ENCODE data around the gene CELF4. TPM values are rescaled to one million over a fixed set of nuclear protein-coding genes. Genes with fewer than 3 reads are reported as not detected.

Gene CELF4
- total RNA-seq, 6 donors from 2014 or later: 0.15 to 1.4 (median 0.81) TPM; not detected in 1

GRCh38 chr18:37550118-37550875 is 15.3 kb downstream of the CELF4 start:
- H3K4me3 ChIP-seq: no peak overlapping the region
- no peaks in the 10 kb centered on the region for H3K27me3 ChIP-seq
- no peak for TF ChIP-seq CTCF (IDR thresholded peaks at IDR 0.05)
- no peak for TF ChIP-seq POLR2A (IDR thresholded peaks at IDR 0.05)
- TF ChIP-seq EP300 (IDR thresholded peaks at IDR 0.05): no peak
- no peak for TF ChIP-seq POLR2AphosphoS5 (IDR thresholded peaks at IDR 0.05)
- no peak overlapping the region for H3K27ac ChIP-seq
- H3K4me1 ChIP-seq: no peaks in the 10 kb centered on the region
- ATAC-seq (ENCODE audit: low FRiP score in 2 of 2): no peak
- WGBS, 2 donors: 78 to 88% methylated on average over 4 to 8 of the region's 10 CpGs
- no peak for DNase-seq
- no peaks in the 10 kb centered on the region for H3K36me3 ChIP-seq
- no peaks in the 10 kb centered on the region for H3K9me3 ChIP-seq

- Histone ChIP-seq H3K27ac (no peak overlapping the region), H3K36me3 (no peaks in the 10 kb centered on the region), H3K4me3 (no peak overlapping the region), H3K4me1 (no peaks in the 10 kb centered on the region), H3K9me3 (no peaks in the 10 kb centered on the region), H3K27me3 (no peaks in the 10 kb centered on the region)
- no peak for DNase-seq
- WGBS, 2 donors: 73 to 84% methylated on average over 5 to 12 of the region's 12 CpGs
- no peak for ATAC-seq (ENCODE audit: low FRiP score in 2 of 2)
- TF ChIP-seq EP300 (IDR thresholded peaks at IDR 0.05): no peak
- TF ChIP-seq CTCF (IDR thresholded peaks at IDR 0.05): no peak
- TF ChIP-seq POLR2AphosphoS5 (IDR thresholded peaks at IDR 0.05): no peak
- no peak for TF ChIP-seq POLR2A (IDR thresholded peaks at IDR 0.05)
These were observed 16.8 kb downstream of the CELF4 start for GRCh38 chr18:37548679-37549289.

GRCh38 chr18:37547196-37547827 is 18.3 kb downstream of the CELF4 start:
- Histone ChIP-seq H3K4me3 (no peak overlapping the region), H3K27ac (no peak overlapping the region), H3K9me3 (no peaks in the 10 kb centered on the region), H3K4me1 (no peaks in the 10 kb centered on the region), H3K36me3 (no peaks in the 10 kb centered on the region), H3K27me3 (no peaks in the 10 kb centered on the region)
- TF ChIP-seq CTCF (IDR thresholded peaks at IDR 0.05) (no peak), EP300 (IDR thresholded peaks at IDR 0.05) (no peak), POLR2A (IDR thresholded peaks at IDR 0.05) (no peak), POLR2AphosphoS5 (IDR thresholded peaks at IDR 0.05) (no peak)
- DNase-seq (no peak), ATAC-seq (ENCODE audit: low FRiP score in 2 of 2) (no peak)
- 68 to 71% methylated on average over 4 of the region's 4 CpGs for WGBS, 2 donors

- Histone ChIP-seq H3K4me3 (no peak overlapping the region), H3K27ac (no peak overlapping the region), H3K36me3 (no peaks in the 10 kb centered on the region), H3K27me3 (no peaks in the 10 kb centered on the region), H3K4me1 (no peaks in the 10 kb centered on the region), H3K9me3 (no peaks in the 10 kb centered on the region)
- 75 to 80% methylated on average over 3 to 4 of the region's 4 CpGs for WGBS, 2 donors
- TF ChIP-seq POLR2AphosphoS5 (IDR thresholded peaks at IDR 0.05) (no peak), POLR2A (IDR thresholded peaks at IDR 0.05) (no peak), EP300 (IDR thresholded peaks at IDR 0.05) (no peak), CTCF (IDR thresholded peaks at IDR 0.05) (no peak)
- ATAC-seq (ENCODE audit: low FRiP score in 2 of 2) (peak in 1 of 2 donors; percentile 23), DNase-seq (no peak)
These were observed 18.9 kb downstream of the CELF4 start for GRCh38 chr18:37546651-37547050.

Data from upper lobe of left lung (tissue), 6 donors.